Esophagus muscularis mucosa (tissue), 4 donors: ENCODE results near the gene MYCBP2. TPM values are rescaled to one million over a fixed set of nuclear protein-coding genes. Genes with fewer than 3 reads are reported as not detected.
"Not testable (repeated sequence)": the region's sequence is repeated elsewhere in the genome, so short reads cannot be mapped to it uniquely, and the experiment has no call there.

Experiments used
- DNase-seq: peaks from one replicate; pipeline ENCODE4 v3.0.0-alpha.2; 2017; ENCODE audit errors: extremely low spot score
- H3K27ac ChIP-seq, 4 donors: fragments of 200-600 bp; sonication (generic); replicated peaks in 1 of 4; 1 replicate in 3 of 4; 2 replicates in 1 of 4; pipeline ENCODE4 v1.5.1; 2016 to 2019; ENCODE audit warnings: mild to moderate bottlenecking in 1 of 4
- H3K27me3 ChIP-seq, 4 donors: fragments of 200-600 bp; sonication (generic); one replicate each; pipeline versions ENCODE4 v1.5.1 to v1.6.0; 2016 to 2019
- H3K36me3 ChIP-seq, 4 donors: fragments of 200-600 bp; sonication (generic); one replicate each; pipeline ENCODE4 v1.5.1; 2016 to 2019
- H3K4me1 ChIP-seq, 4 donors: fragments of 200-600 bp; sonication (generic); one replicate each; pipeline ENCODE4 v1.5.1; 2016 to 2019
- H3K4me3 ChIP-seq, 4 donors: fragments of 200-600 bp; sonication (generic); 1 replicate in 2 of 4; 2 replicates in 2 of 4; pipeline ENCODE4 v1.5.1; 2016 to 2019; ENCODE audit warnings: mild to moderate bottlenecking in 4 of 4, moderate library complexity in 1 of 4
- H3K9me3 ChIP-seq, 4 donors: fragments of 200-600 bp; sonication (generic); 1 replicate in 3 of 4; 2 replicates in 1 of 4; pipeline ENCODE4 v1.5.1; 2016 to 2019
- CTCF ChIP-seq, 3 experiments: fragments of 200-600 bp in 2 of 3; fragments of 450-650 bp in 1 of 3; sonication (generic) in 2 of 3; IDR thresholded peaks; one replicate each; pipeline ENCODE4 v1.5.1; 2017 to 2019; ENCODE audit warnings: antibody characterized with exemption in 3 of 3, mild to moderate bottlenecking in 2 of 3, moderate library complexity in 1 of 3
- EP300 ChIP-seq: sonication (generic); formaldehyde crosslinking; IDR thresholded peaks from one replicate; pipeline ENCODE4 v1.6.1; 2017; ENCODE audit warnings: antibody characterized with exemption
- POLR2A ChIP-seq: fragments of 450-650 bp; IDR thresholded peaks from one replicate; pipeline ENCODE4 v1.6.1; 2017; ENCODE audit warnings: antibody characterized with exemption, moderate library complexity, mild to moderate bottlenecking, low read depth
- POLR2AphosphoS5 ChIP-seq, 2 donors: sonication (generic); formaldehyde crosslinking; IDR thresholded peaks; one replicate each; pipeline ENCODE4 v1.6.1; 2017; ENCODE audit warnings: antibody characterized with exemption in 2 of 2
- WGBS: methylation state at CpG from one replicate; pipeline ENCODE4 v1.1.5; 2018; 5-methylcytosine and 5-hydroxymethylcytosine counted together
- intact Hi-C: fragments of 100-400 bp; cut with DNase I; formaldehyde crosslinking; loops from one replicate; pipeline ENCODE4 v1.15.1; 2023
- total RNA-seq, 4 donors: library from RNA; depleted of rRNA; stranded (reverse); fragments of >200 nt; gene quantifications; one replicate each; pipeline versions ENCODE4 v1.1.0 to v1.2.1, GENCODE V29; 2016

The MYCBP2 gene
- total RNA-seq, 4 donors from 2014 or later: 96.1 to 117 (median 108) TPM

GRCh38 chr13:77325371-77325980 lies 1.4 kb downstream of the MYCBP2 start:
- TF ChIP-seq POLR2AphosphoS5 (IDR thresholded peaks at IDR 0.05) (no peak), POLR2A (no peak), EP300 (no peak), CTCF (IDR thresholded peaks at IDR 0.05) (no peak)
- no peaks in the 10 kb centered on the region for H3K27me3 ChIP-seq
- 17% methylated on average over 11 of the region's 11 CpGs for WGBS
- no peak for DNase-seq
- H3K9me3 ChIP-seq: no peaks in the 10 kb centered on the region
- peak overlapping the region; percentile 88 to 93 (median 90) for H3K27ac ChIP-seq
- H3K4me3 ChIP-seq: peak overlapping the region; percentile 76 to 91 (median 86)
- H3K4me1 ChIP-seq: peaks cover 36 to 67% (median 61%) of the 10 kb centered on the region in 4 donors
- intact Hi-C loops: loop anchor here (5.0 to 10.0 kb wide), 3 partner anchors 152 to 369 kb away; partner anchors contain the start of genes FBXL3 and SLAIN1
- no peaks in the 10 kb centered on the region for H3K36me3 ChIP-seq

GRCh38 chr13:77323858-77324257 lies 3.0 kb downstream of the MYCBP2 start:
- H3K27me3 ChIP-seq: no peaks in the 10 kb centered on the region
- no peak for DNase-seq
- no peaks in the 10 kb centered on the region for H3K9me3 ChIP-seq
- H3K4me1 ChIP-seq: peaks cover 45 to 74% (median 54%) of the 10 kb centered on the region in 4 donors
- H3K36me3 ChIP-seq: no peaks in the 10 kb centered on the region
- TF ChIP-seq POLR2AphosphoS5 (IDR thresholded peaks at IDR 0.05) (no peak), CTCF (IDR thresholded peaks at IDR 0.05) (no peak), EP300 (no peak), POLR2A (no peak)
- intact Hi-C loops: loop anchor here (10.0 kb wide), 2 partner anchors 299 to 371 kb away; partner anchors contain the start of genes FBXL3 and SLAIN1
- H3K4me3 ChIP-seq: no peak overlapping the region
- no peak overlapping the region for H3K27ac ChIP-seq
- WGBS: 66% methylated on average over 1 of the region's 1 CpG

DNA sequence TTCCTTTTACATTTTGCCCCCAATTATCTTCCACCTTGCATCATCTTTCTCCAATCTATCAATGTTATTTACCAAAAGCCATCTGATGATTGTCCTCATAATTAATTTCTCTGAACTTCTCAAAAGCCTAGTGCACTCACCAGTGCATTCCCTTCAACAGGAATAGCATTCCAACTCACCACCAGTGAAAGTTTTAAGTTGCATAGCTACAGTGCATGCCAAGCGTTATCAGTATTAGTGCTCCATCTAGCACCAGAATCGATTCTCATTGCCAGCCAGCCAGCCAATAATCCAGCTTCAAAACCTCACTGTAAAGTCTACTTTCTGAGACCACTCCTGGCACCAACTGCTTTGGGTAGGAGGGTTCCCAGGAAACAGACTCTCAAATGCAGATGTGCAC lies 7.4 kb downstream of the MYCBP2 start:
- TF ChIP-seq CTCF (IDR thresholded peaks at IDR 0.05): no peak
- TF ChIP-seq POLR2A: no peak
- no peak for TF ChIP-seq EP300
- TF ChIP-seq POLR2AphosphoS5 (IDR thresholded peaks at IDR 0.05): no peak
- Histone ChIP-seq H3K27me3 (no peaks in the 10 kb centered on the region), H3K9me3 (no peaks in the 10 kb centered on the region), H3K4me1 (peaks cover 33 to 63% (median 35%) of the 10 kb centered on the region in 4 donors), H3K27ac (no peak overlapping the region), H3K36me3 (peaks cover 0 to 6% (median 0%) of the 10 kb centered on the region in 4 donors), H3K4me3 (no peak overlapping the region)
- intact Hi-C loops: no loop called here
- 88% methylated on average over 2 of the region's 2 CpGs for WGBS
- no peak for DNase-seq

DNA sequence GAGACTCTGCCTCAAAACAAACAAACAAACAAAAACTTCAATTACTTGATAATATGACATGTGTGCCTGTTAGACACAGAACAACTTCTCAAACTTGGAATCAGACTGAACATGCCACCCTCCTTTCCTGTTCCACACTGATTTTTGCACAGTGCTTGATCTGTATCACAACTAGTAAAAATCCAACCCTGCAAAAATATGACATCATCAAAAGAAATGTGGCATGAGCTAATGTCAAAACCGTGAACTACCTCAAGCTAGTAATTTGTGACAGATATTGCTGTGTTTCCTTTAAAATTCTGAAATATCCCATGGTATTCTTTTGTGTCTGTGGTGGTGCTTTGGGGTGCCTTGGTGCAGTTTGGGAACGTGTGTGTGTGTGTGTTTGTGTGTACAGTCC lies 8.2 kb downstream of the MYCBP2 start:
- H3K36me3 ChIP-seq: peaks cover 0 to 6% (median 0%) of the 10 kb centered on the region in 4 donors
- 60% methylated on average over 2 of the region's 2 CpGs for WGBS
- no peak for TF ChIP-seq CTCF (IDR thresholded peaks at IDR 0.05)
- TF ChIP-seq POLR2A: no peak
- TF ChIP-seq POLR2AphosphoS5 (IDR thresholded peaks at IDR 0.05): no peak
- no peak for TF ChIP-seq EP300
- H3K4me3 ChIP-seq: no peak overlapping the region
- peaks cover 29 to 55% (median 34%) of the 10 kb centered on the region in 4 donors for H3K4me1 ChIP-seq
- intact Hi-C loops: no loop called here
- H3K9me3 ChIP-seq: no peaks in the 10 kb centered on the region
- no peak for DNase-seq
- no peak overlapping the region for H3K27ac ChIP-seq
- no peaks in the 10 kb centered on the region for H3K27me3 ChIP-seq

DNA sequence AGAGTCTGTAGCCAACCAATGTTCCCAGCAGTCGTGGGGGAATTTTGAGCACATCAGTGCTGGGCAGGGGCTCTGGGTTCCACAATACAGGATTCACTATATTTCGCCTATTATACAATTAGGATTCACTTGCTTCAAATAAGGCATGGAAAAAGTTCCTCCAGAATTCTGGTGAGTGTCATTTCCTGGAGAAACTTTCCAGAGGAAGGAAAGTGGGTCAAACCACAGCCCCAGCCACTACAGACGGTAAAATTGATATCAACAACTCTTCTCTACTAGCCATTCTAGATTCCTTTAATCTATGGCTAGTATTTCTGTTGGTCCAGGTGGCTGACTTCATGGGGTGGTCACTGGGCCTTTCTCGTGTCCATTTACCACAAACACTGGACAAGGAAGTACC lies 10.5 kb downstream of the MYCBP2 start:
- WGBS: 71% methylated on average over 4 of the region's 4 CpGs
- no peaks in the 10 kb centered on the region for H3K9me3 ChIP-seq
- no peak overlapping the region for H3K4me3 ChIP-seq
- peaks cover 0 to 6% (median 0%) of the 10 kb centered on the region in 4 donors for H3K36me3 ChIP-seq
- TF ChIP-seq POLR2A (no peak), CTCF (IDR thresholded peaks at IDR 0.05) (no peak), EP300 (no peak), POLR2AphosphoS5 (IDR thresholded peaks at IDR 0.05) (no peak)
- H3K4me1 ChIP-seq: peaks cover 23 to 48% (median 30%) of the 10 kb centered on the region in 4 donors
- intact Hi-C loops: no loop called here
- peak overlapping the region; percentile 5 to 46 (median 24) for H3K27ac ChIP-seq
- no peak for DNase-seq
- H3K27me3 ChIP-seq: no peaks in the 10 kb centered on the region

DNA sequence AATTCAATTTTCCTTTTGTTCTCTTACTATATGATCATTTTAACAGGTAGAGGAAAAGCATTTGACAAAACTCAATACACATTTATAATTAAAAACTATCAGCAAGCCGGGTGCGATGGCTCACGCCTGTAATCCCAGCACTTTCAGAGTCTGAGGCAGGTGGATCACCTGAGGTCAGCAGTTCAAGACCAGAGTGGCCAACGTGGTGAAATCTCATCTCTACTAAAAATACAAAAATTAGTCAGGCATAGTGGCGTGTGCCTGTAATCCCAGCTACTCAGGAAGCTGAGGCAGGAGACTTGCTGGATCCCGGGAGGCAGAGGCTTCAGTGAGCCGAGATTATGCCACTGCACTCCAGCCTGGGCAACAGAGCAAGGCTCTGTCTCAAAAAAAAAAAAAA lies 11.4 kb downstream of the MYCBP2 start:
- intact Hi-C loops, DNase-seq, H3K27ac ChIP-seq, H3K36me3 ChIP-seq, H3K27me3 ChIP-seq, H3K9me3 ChIP-seq, H3K4me3 ChIP-seq: not testable (repeated sequence)
- 80% methylated on average over 7 of the region's 7 CpGs for WGBS
- peaks cover 28 to 50% (median 33%) of the 10 kb centered on the region in 4 donors for H3K4me1 ChIP-seq
